DND-41 (cell line): ENCODE measurements around the gene SLC39A6.

Source experiments
- ATAC-seq: fragments of 200-7000 bp; cut with Tn5 transposase; 3 replicates; pipeline ENCODE4 v1.9.1; 2021; ENCODE audit warnings: low read depth; ENCODE audit not compliant: insufficient read depth
- DNase-seq: peaks from one replicate; pipeline ENCODE4 v3.0.0-alpha.2; 2020
- H2AFZ ChIP-seq: 2 replicates; pipeline ENCODE4 v1.6.0; 2012; ENCODE audit warnings: low read depth, low read length
- H3K27ac ChIP-seq: 2 replicates; pipeline ENCODE4 v1.5.1; 2012; ENCODE audit warnings: low read length, inconsistent platforms
- H3K27me3 ChIP-seq: fragments of 200-600 bp; sonication (generic); 2 replicates; pipeline ENCODE4 v1.6.0; 2012; ENCODE audit warnings: low read length, mild to moderate bottlenecking, inconsistent platforms; ENCODE audit not compliant: insufficient read depth, poor library complexity
- H3K36me3 ChIP-seq: 2 replicates; pipeline ENCODE4 v1.5.1; 2012; ENCODE audit warnings: low read length, inconsistent platforms; ENCODE audit not compliant: insufficient read depth
- H3K4me1 ChIP-seq: 2 replicates; pipeline ENCODE4 v1.5.1; 2012; ENCODE audit warnings: mild to moderate bottlenecking, low read length; ENCODE audit not compliant: insufficient read depth
- H3K4me2 ChIP-seq: 2 replicates; pipeline ENCODE4 v1.6.0; 2012; ENCODE audit warnings: mild to moderate bottlenecking, moderate library complexity, low read length, inconsistent platforms; ENCODE audit not compliant: insufficient read depth
- H3K4me3 ChIP-seq, 2 experiments: fragments of 200-600 bp in 1 of 2; shearing (Covaris generic) in 1 of 2; 2 replicates each; pipeline ENCODE4 v1.5.1; 2012 to 2016; ENCODE audit warnings: inconsistent platforms in 2 of 2, low read length in 2 of 2, mild to moderate bottlenecking in 2 of 2, low read depth in 1 of 2, moderate library complexity in 1 of 2
- H3K79me2 ChIP-seq: 2 replicates; pipeline ENCODE4 v1.6.0; 2012; ENCODE audit warnings: low read length, inconsistent platforms; ENCODE audit not compliant: insufficient read depth
- H3K9ac ChIP-seq: 2 replicates; pipeline ENCODE4 v1.6.0; 2012; ENCODE audit warnings: low read depth, mild to moderate bottlenecking, inconsistent platforms, low read length, moderate library complexity
- H3K9me3 ChIP-seq: 2 replicates; pipeline ENCODE4 v1.5.1; 2012; ENCODE audit warnings: low read length, moderate library complexity, mild to moderate bottlenecking, inconsistent platforms; ENCODE audit not compliant: insufficient read depth, severe bottlenecking
- H4K20me1 ChIP-seq: 2 replicates; pipeline ENCODE4 v1.6.0; 2012; ENCODE audit warnings: low read length; ENCODE audit not compliant: insufficient read depth
- CTCF ChIP-seq: IDR thresholded peaks from 2 replicates; pipeline ENCODE4 v1.5.1; 2012; ENCODE audit warnings: borderline replicate concordance, low read length, moderate library complexity, mild to moderate bottlenecking; ENCODE audit not compliant: poor library complexity, severe bottlenecking; ENCODE audit errors: extremely low read depth
- EZH2 ChIP-seq: IDR thresholded peaks from 3 replicates; pipeline ENCODE4 v1.6.1; 2012; ENCODE audit warnings: borderline replicate concordance, low read depth, mild to moderate bottlenecking, moderate library complexity, low read length, inconsistent platforms; ENCODE audit not compliant: severe bottlenecking

The SLC39A6 gene

GRCh38 chr18:36158266-36158867, 29.2 kb upstream of the SLC39A6 start:
- H3K4me2 ChIP-seq, result no peak overlapping the region
- ATAC-seq, result no peak
- no peak for DNase-seq
- no peaks in the 10 kb centered on the region for H3K27me3 ChIP-seq
- peaks cover 91% of the 10 kb centered on the region for H3K36me3 ChIP-seq
- no peaks in the 10 kb centered on the region for H3K4me1 ChIP-seq
- no peak overlapping the region for H3K9ac ChIP-seq
- H3K27ac ChIP-seq, result no peak overlapping the region
- peaks cover 10% of the 10 kb centered on the region; the same call in 1 of the 2 replicates for H4K20me1 ChIP-seq
- H2AFZ ChIP-seq, result no peak overlapping the region
- H3K79me2 ChIP-seq, result no peaks in the 10 kb centered on the region
- TF ChIP-seq CTCF, result no peak
- TF ChIP-seq EZH2, result no peak
- no peaks in the 10 kb centered on the region for H3K9me3 ChIP-seq
- H3K4me3 ChIP-seq, result no peak overlapping the region

GRCh38 chr18:36157441-36157840, 28.3 kb upstream of the SLC39A6 start:
- TF ChIP-seq EZH2 (no peak), CTCF (no peak)
- no peak for DNase-seq
- Histone ChIP-seq H3K4me2 (no peak overlapping the region), H2AFZ (no peak overlapping the region), H3K9me3 (no peaks in the 10 kb centered on the region), H3K9ac (no peak overlapping the region), H3K4me3 (no peak overlapping the region), H3K27ac (no peak overlapping the region), H4K20me1 (peaks cover 10% of the 10 kb centered on the region; the same call in 1 of the 2 replicates), H3K4me1 (no peaks in the 10 kb centered on the region), H3K36me3 (peaks cover 93% of the 10 kb centered on the region), H3K79me2 (no peaks in the 10 kb centered on the region), H3K27me3 (no peaks in the 10 kb centered on the region)
- no peak for ATAC-seq

GRCh38 chr18:36155851-36156757, 27.0 kb upstream of the SLC39A6 start:
- peaks cover 12% of the 10 kb centered on the region; the same call in 1 of the 2 replicates for H4K20me1 ChIP-seq
- H3K27ac ChIP-seq, result no peak overlapping the region
- H3K79me2 ChIP-seq, result no peaks in the 10 kb centered on the region
- H3K9ac ChIP-seq, result no peak overlapping the region
- no peak for ATAC-seq
- H3K4me2 ChIP-seq, result no peak overlapping the region
- no peaks in the 10 kb centered on the region for H3K27me3 ChIP-seq
- DNase-seq, result no peak
- no peaks in the 10 kb centered on the region for H3K4me1 ChIP-seq
- peaks cover 89% of the 10 kb centered on the region for H3K36me3 ChIP-seq
- TF ChIP-seq EZH2, result no peak
- no peak for TF ChIP-seq CTCF
- no peaks in the 10 kb centered on the region for H3K9me3 ChIP-seq
- H3K4me3 ChIP-seq, result no peak overlapping the region
- H2AFZ ChIP-seq, result no peak overlapping the region
